ENCODE measurements around the gene RND2. TPM values are rescaled to one million over a fixed set of nuclear protein-coding genes. Genes with fewer than 3 reads are reported as not detected.

Gene RND2
- polyA plus RNA-seq, 5 donors, result 1.6 to 2.2 (median 1.9) TPM

- no peak for DNase-seq
Measured at GRCh38 chr17:43003542-43004172, 21.4 kb upstream of the RND2 start.

- DNase-seq, result peak; percentile 76 to 85
Measured at GRCh38 chr17:43006639-43007551, 18.1 kb upstream of the RND2 start, which contains the start of gene IFI35. Gene IFI35 (plus strand): TSS chr17:43006784. CDS start chr17:43006948, 164 bp downstream.

GRCh38 chr17:43010667-43011308 lies 14.2 kb upstream of the RND2 start:
- DNase-seq, result no peak

GRCh38 chr17:43011728-43012472 lies 13.1 kb upstream of the RND2 start:
- no peak for DNase-seq

GRCh38 chr17:43013296-43013695 lies 11.7 kb upstream of the RND2 start:
- DNase-seq, result no peak

GRCh38 chr17:43014020-43014648 lies 10.9 kb upstream of the RND2 start:
- no peak for DNase-seq

GRCh38 chr17:43014649-43015542 lies 10.1 kb upstream of the RND2 start:
- DNase-seq, result no peak

GRCh38 chr17:43015579-43015978 lies 9.5 kb upstream of the RND2 start:
- DNase-seq, result no peak

GRCh38 chr17:43016216-43016615 lies 8.8 kb upstream of the RND2 start:
- DNase-seq, result no peak

- DNase-seq, result no peak
Measured at GRCh38 chr17:43018008-43018853, 6.8 kb upstream of the RND2 start.

GRCh38 chr17:43018932-43019331 lies 6.1 kb upstream of the RND2 start:
- DNase-seq, result no peak

GRCh38 chr17:43019418-43019817 lies 5.6 kb upstream of the RND2 start:
- no peak for DNase-seq

GRCh38 chr17:43020030-43020621 lies 4.9 kb upstream of the RND2 start:
- no peak for DNase-seq

GRCh38 chr17:43020789-43021740 lies 4.0 kb upstream of the RND2 start:
- peak in 1 of 2 donors; percentile 46 for DNase-seq

- peak; percentile 80 to 83 for DNase-seq
Measured at GRCh38 chr17:43021741-43022512, 3.1 kb upstream of the RND2 start, which contains the start of gene VAT1. Gene VAT1 (minus strand): TSS chr17:43022385. CDS start chr17:43022322, 63 bp downstream.

- no peak for DNase-seq
Measured at GRCh38 chr17:43025290-43025657, 243 bp downstream of the RND2 start.
